Omental fat pad (tissue), 4 donors: ENCODE results near the gene FLT4. TPM values are rescaled to one million over a fixed set of nuclear protein-coding genes. Genes with fewer than 3 reads are reported as not detected.

ENCODE experiments used
- ATAC-seq: fragments of 150-250 bp; one replicate; pipeline ENCODE4 v1.9.1; 2016; ENCODE audit warnings: mild to moderate bottlenecking, moderate library complexity; ENCODE audit not compliant: low FRiP score
- DNase-seq: peaks from one replicate; pipeline ENCODE4 v3.0.0-alpha.2; 2019; ENCODE audit warnings: low spot score
- CTCF ChIP-seq, 3 donors: fragments of 450-650 bp; IDR thresholded peaks; one replicate each; pipeline ENCODE4 v1.5.1; 2016 to 2017; ENCODE audit warnings: antibody characterized with exemption in 3 of 3, mild to moderate bottlenecking in 3 of 3, moderate library complexity in 2 of 3
- total RNA-seq, 4 donors: library from RNA; depleted of rRNA; stranded (reverse); fragments of >200 nt; gene quantifications; one replicate each; pipeline ENCODE4 v1.1.0, GENCODE V29; 2016

FLT4 gene
- total RNA-seq, 4 donors from 2014 or later, result 8.9 to 50.6 (median 15.4) TPM

- no peak for DNase-seq
- no peak for ATAC-seq
- TF ChIP-seq CTCF (IDR thresholded peaks at IDR 0.05), result no peak
Measured at GRCh38 chr5:180575571-180575970, 73.8 kb downstream of the FLT4 start.

- TF ChIP-seq CTCF (IDR thresholded peaks at IDR 0.05), result no peak
- ATAC-seq (no peak), DNase-seq (no peak)
Measured at GRCh38 chr5:180568914-180569313, 80.5 kb downstream of the FLT4 start.

- ATAC-seq (no peak), DNase-seq (no peak)
- no peak for TF ChIP-seq CTCF (IDR thresholded peaks at IDR 0.05)
Measured at GRCh38 chr5:180563994-180564393, 85.4 kb downstream of the FLT4 start.

GRCh38 chr5:180558232-180558631 is 91.2 kb downstream of the FLT4 start:
- TF ChIP-seq CTCF (IDR thresholded peaks at IDR 0.05), result no peak
- ATAC-seq, result no peak

GRCh38 chr5:180557217-180557809 is 92.1 kb downstream of the FLT4 start:
- TF ChIP-seq CTCF (IDR thresholded peaks at IDR 0.05), result no peak
- no peak for DNase-seq
- ATAC-seq, result no peak

More at GRCh38 chr5:180558232-180558631, 91.2 kb downstream of the FLT4 start:
- DNase-seq, result no peak

GRCh38 chr5:180555168-180555921 is 94.1 kb downstream of the FLT4 start:
- ATAC-seq, result no peak
- DNase-seq, result no peak
- TF ChIP-seq CTCF (IDR thresholded peaks at IDR 0.05), result no peak

- ATAC-seq (no peak), DNase-seq (no peak)
- no peak for TF ChIP-seq CTCF (IDR thresholded peaks at IDR 0.05)
Measured at GRCh38 chr5:180553530-180553929, 95.9 kb downstream of the FLT4 start.
